ENCODE results near the gene PLA2G4B.

- TF ChIP-seq CTCF (optimal IDR thresholded peaks at IDR 0.05 in 1 of 3, IDR thresholded peaks at IDR 0.05 in 1 of 3, conservative IDR thresholded peaks at IDR 0.05 in 1 of 3; ENCODE audit: extremely low read depth in 1 of 3, insufficient read depth in 2 of 3, low read length in 3 of 3) = no peak
- TF ChIP-seq EZH2 (IDR thresholded peaks at IDR 0.05; ENCODE audit: low read length) = no peak
Observed at GRCh38 chr15:41794081-41794480, 44.6 kb upstream of the PLA2G4B start.

All from keratinocyte (primary cell).